ENCODE data around the gene ADK. TPM values are rescaled to one million over a fixed set of nuclear protein-coding genes. Genes with fewer than 3 reads are reported as not detected.
A peak's percentile ranks its signal among the peaks of the same experiment; 100 is the strongest.

Gene ADK
- total RNA-seq, 2 experiments from 2014 or later: 26.4 to 31.1 TPM

DNA sequence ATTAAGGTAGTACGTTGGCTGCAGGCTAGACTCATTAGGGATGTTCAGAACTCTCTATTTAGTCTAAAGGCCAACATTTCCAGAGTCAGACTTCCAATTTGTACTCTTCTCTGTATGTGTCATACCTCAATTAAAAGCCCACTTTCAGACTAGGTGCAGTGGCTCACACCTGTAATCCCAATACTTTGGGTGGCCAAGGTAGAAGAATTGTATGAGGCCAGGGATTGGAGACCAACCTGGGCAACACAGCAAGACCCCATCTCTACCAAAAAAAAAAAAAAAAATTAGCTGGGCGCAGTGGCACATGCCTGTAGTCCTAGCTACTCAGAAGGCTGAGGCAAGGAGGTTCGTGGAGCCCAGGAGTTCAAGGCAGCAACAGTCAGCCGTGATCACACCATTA, 484.6 kb downstream of the ADK start:
- CTCF ChIA-PET (ENCODE audit: unreplicated experiment): no interaction called here
- POLR2A ChIA-PET: no interaction called here

DNA sequence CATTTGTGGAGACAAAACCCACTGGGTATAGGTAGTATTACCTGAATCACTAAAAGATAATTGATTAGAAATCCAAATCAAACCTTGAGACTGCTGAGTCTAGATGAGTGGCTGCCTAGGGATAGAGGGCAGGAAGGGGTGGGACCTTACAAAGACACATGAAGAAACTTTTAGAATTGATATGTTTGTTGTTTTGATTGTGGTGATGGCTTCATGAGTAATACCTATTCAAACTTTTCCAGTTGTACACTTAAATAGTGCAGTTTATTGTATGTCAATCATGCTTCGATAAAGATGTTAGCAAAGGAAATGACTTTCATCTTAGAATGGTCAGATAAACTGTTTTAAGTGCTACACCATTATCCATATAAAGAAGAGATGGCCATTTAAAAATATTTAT, 486.7 kb downstream of the ADK start:
- no peak overlapping the region for H3K4me2 ChIP-seq (ENCODE audit: low read length)
- H3K9me3 ChIP-seq (ENCODE audit: low read length): peaks cover 5% of the 10 kb centered on the region; the same call in 1 of the 2 replicates
- no peaks in the 10 kb centered on the region for H3K79me2 ChIP-seq (ENCODE audit: insufficient read depth, low read depth, low read length)
- H3K4me3 ChIP-seq (ENCODE audit: low read depth, low read length, poor library complexity, severe bottlenecking): no peak overlapping the region
- intact Hi-C loops (cut with micrococcal nuclease; ENCODE audit: unreplicated experiment): no loop called here
- TF ChIP-seq, protein P1, sequence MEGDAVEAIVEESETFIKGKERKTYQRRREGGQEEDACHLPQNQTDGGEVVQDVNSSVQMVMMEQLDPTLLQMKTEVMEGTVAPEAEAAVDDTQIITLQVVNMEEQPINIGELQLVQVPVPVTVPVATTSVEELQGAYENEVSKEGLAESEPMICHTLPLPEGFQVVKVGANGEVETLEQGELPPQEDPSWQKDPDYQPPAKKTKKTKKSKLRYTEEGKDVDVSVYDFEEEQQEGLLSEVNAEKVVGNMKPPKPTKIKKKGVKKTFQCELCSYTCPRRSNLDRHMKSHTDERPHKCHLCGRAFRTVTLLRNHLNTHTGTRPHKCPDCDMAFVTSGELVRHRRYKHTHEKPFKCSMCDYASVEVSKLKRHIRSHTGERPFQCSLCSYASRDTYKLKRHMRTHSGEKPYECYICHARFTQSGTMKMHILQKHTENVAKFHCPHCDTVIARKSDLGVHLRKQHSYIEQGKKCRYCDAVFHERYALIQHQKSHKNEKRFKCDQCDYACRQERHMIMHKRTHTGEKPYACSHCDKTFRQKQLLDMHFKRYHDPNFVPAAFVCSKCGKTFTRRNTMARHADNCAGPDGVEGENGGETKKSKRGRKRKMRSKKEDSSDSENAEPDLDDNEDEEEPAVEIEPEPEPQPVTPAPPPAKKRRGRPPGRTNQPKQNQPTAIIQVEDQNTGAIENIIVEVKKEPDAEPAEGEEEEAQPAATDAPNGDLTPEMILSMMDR (conservative IDR thresholded peaks at IDR 0.05; ENCODE audit: low read length): no peak
- TF ChIP-seq EZH2phosphoT487 (IDR thresholded peaks at IDR 0.05; ENCODE audit: borderline replicate concordance, low read depth, low read length): no peak
- no peaks in the 10 kb centered on the region for H3K36me3 ChIP-seq (ENCODE audit: insufficient read depth, low read length)
- POLR2A ChIA-PET: interaction anchor here (1.1 to 1.2 kb wide), 2 partner anchors 16 to 25 kb away, joined by 3 read pairs; no protein-coding TSS in a partner anchor
- no peak overlapping the region for H2AFZ ChIP-seq (ENCODE audit: low read length)
- CTCF ChIA-PET (ENCODE audit: unreplicated experiment): no interaction called here
- H4K20me1 ChIP-seq (ENCODE audit: insufficient read depth, low read length): no peaks in the 10 kb centered on the region
- H3K9me2 ChIP-seq (ENCODE audit: insufficient read depth, low read length): no peaks in the 10 kb centered on the region
- no peak for DNase-seq (ENCODE audit: low spot score)
- peaks cover 10% of the 10 kb centered on the region for H3K4me1 ChIP-seq (ENCODE audit: insufficient read depth, low read length, poor library complexity, severe bottlenecking)
- H3K27ac ChIP-seq (ENCODE audit: low read depth, low read length, poor library complexity, severe bottlenecking): no peak overlapping the region
- BruUV-seq (replicated peaks): no TSS peak

More for the DNA sequence above, 484.6 kb downstream of the ADK start:
- Histone ChIP-seq H2AFZ (ENCODE audit: low read length) (no peak overlapping the region), H3K4me3 (ENCODE audit: low read depth, low read length, poor library complexity, severe bottlenecking) (no peak overlapping the region), H3K4me2 (ENCODE audit: low read length) (no peak overlapping the region), H3K9me3 (ENCODE audit: low read length) (peaks cover 5% of the 10 kb centered on the region; the same call in 1 of the 2 replicates), H4K20me1 (ENCODE audit: insufficient read depth, low read length) (no peaks in the 10 kb centered on the region), H3K79me2 (ENCODE audit: insufficient read depth, low read depth, low read length) (no peaks in the 10 kb centered on the region), H3K4me1 (ENCODE audit: insufficient read depth, low read length, poor library complexity, severe bottlenecking) (peaks cover 10% of the 10 kb centered on the region), H3K27ac (ENCODE audit: low read depth, low read length, poor library complexity, severe bottlenecking) (no peak overlapping the region), H3K9me2 (ENCODE audit: insufficient read depth, low read length) (no peaks in the 10 kb centered on the region), H3K36me3 (ENCODE audit: insufficient read depth, low read length) (no peaks in the 10 kb centered on the region)
- intact Hi-C loops (cut with micrococcal nuclease; ENCODE audit: unreplicated experiment): no loop called here
- no TSS peak for BruUV-seq (replicated peaks)
- no peak for TF ChIP-seq EZH2phosphoT487 (IDR thresholded peaks at IDR 0.05; ENCODE audit: borderline replicate concordance, low read depth, low read length)
- TF ChIP-seq, protein P1 (conservative IDR thresholded peaks at IDR 0.05; ENCODE audit: low read length): no peak
- DNase-seq (ENCODE audit: low spot score): no peak

DNA sequence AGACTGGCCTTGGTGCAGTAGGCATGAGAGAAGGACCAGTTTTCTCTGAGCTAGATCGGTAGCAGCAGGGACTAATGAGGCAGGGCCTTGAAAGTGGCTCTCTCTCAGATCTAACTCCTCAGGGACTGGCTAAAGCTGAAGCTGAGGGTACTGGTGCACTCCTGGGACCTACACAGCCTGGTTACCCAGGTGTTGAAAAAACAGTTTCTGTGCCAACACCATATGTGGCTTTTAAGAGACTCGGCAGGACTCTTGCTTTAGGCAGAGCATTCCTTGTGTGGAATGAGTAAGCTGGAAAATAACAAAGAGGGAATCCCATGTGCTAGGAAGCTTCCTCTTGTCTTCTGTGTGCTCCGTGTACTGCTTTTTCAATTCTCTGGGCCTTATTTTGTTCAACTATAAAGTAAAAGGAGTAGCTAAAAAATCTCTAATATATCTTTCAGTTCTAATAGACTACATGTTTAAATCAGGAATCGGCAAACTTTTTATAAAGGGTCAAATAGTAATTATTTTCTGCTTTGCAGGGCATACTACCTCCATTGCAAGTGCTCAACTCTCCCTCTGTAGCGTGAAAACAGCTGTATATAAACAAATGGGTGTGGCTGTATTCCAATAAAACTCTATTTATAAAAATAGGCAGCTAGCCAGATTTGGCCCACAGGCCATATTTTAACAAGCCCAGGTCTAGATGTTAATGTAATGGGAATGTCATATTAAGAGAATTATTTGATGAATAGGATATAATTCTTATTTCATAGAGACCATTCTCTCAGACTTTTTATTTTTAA, 489.3 kb downstream of the ADK start:
- Histone ChIP-seq H3K27ac (ENCODE audit: low read depth, low read length, poor library complexity, severe bottlenecking) (no peak overlapping the region), H4K20me1 (ENCODE audit: insufficient read depth, low read length) (no peaks in the 10 kb centered on the region), H3K4me3 (ENCODE audit: low read depth, low read length, poor library complexity, severe bottlenecking) (no peak overlapping the region), H3K9me3 (ENCODE audit: low read length) (no peaks in the 10 kb centered on the region), H3K79me2 (ENCODE audit: insufficient read depth, low read depth, low read length) (no peaks in the 10 kb centered on the region), H3K4me2 (ENCODE audit: low read length) (peak overlapping the region; percentile 0; the same call in 1 of the 2 replicates), H3K4me1 (ENCODE audit: insufficient read depth, low read length, poor library complexity, severe bottlenecking) (peaks cover 10% of the 10 kb centered on the region), H3K9me2 (ENCODE audit: insufficient read depth, low read length) (no peaks in the 10 kb centered on the region), H2AFZ (ENCODE audit: low read length) (no peak overlapping the region), H3K36me3 (ENCODE audit: insufficient read depth, low read length) (no peaks in the 10 kb centered on the region)
- POLR2A ChIA-PET: interaction anchor here (0.5 to 1.2 kb wide), 5 partner anchors 8 to 362 kb away, joined by 3 to 5 read pairs (median 3); no protein-coding TSS in a partner anchor
- CTCF ChIA-PET (ENCODE audit: unreplicated experiment): no interaction called here
- DNase-seq (ENCODE audit: low spot score): peak; percentile 64
- TF ChIP-seq EZH2phosphoT487 (IDR thresholded peaks at IDR 0.05; ENCODE audit: borderline replicate concordance, low read depth, low read length): no peak
- TF ChIP-seq, protein P1 (conservative IDR thresholded peaks at IDR 0.05; ENCODE audit: low read length): no peak
- intact Hi-C loops (cut with micrococcal nuclease; ENCODE audit: unreplicated experiment): no loop called here
- no TSS peak for BruUV-seq (replicated peaks)

Measured in OCI-LY7 (cell line).